Right lobe of liver (tissue), 6 donors: Measurements from ENCODE around the gene SLC28A3. TPM values are rescaled to one million over a fixed set of nuclear protein-coding genes. Genes with fewer than 3 reads are reported as not detected.
A peak's percentile ranks its signal among the peaks of the same experiment; 100 is the strongest.

ENCODE experiments used
- ATAC-seq, 4 donors: fragments of 200-7000 bp; cut with Tn5 transposase; one replicate each; pipeline ENCODE4 v1.9.1; 2020; ENCODE audit warnings: mild to moderate bottlenecking in 4 of 4, moderate library complexity in 4 of 4
- DNase-seq, 3 donors: peaks; one replicate each; pipeline ENCODE4 v3.0.0-alpha.2; 2020
- H3K27ac ChIP-seq, 3 donors: fragments of 200-600 bp; one replicate each; pipeline ENCODE4 v1.8.0; 2022
- H3K27me3 ChIP-seq, 2 donors: fragments of 200-600 bp; one replicate each; pipeline ENCODE4 v1.8.0; 2022
- H3K36me3 ChIP-seq, 4 donors: fragments of 200-600 bp; sonication (generic) in 1 of 4; one replicate each; pipeline versions ENCODE4 v1.5.1 to v1.8.0; 2017 to 2022; ENCODE audit warnings: control low read depth in 1 of 4
- H3K4me1 ChIP-seq, 4 donors: fragments of 200-600 bp; sonication (generic) in 1 of 4; one replicate each; pipeline versions ENCODE4 v1.5.1 to v1.8.0; 2017 to 2022; ENCODE audit warnings: control low read depth in 1 of 4
- H3K4me3 ChIP-seq, 3 donors: fragments of 200-600 bp; one replicate each; pipeline ENCODE4 v1.8.0; 2022
- H3K9me3 ChIP-seq, 4 donors: fragments of 200-600 bp; sonication (generic) in 1 of 4; one replicate each; pipeline versions ENCODE4 v1.5.1 to v1.8.0; 2017 to 2022; ENCODE audit warnings: control low read depth in 1 of 4
- POLR2A ChIP-seq: fragments of 450-650 bp; IDR thresholded peaks from one replicate; pipeline ENCODE4 v1.6.1; 2017; ENCODE audit warnings: antibody characterized with exemption, mild to moderate bottlenecking
- WGBS: methylation state at CpG from one replicate; pipeline ENCODE4 v1.1.6; 2018; ENCODE audit warnings: low coverage, low lambda C conversion rate; ENCODE audit not compliant: insufficient coverage; ENCODE audit errors: missing lambda C conversion rate; 5-methylcytosine and 5-hydroxymethylcytosine counted together
- intact Hi-C, 2 donors: fragments of 100-400 bp; cut with DNase I; formaldehyde crosslinking; loops; one replicate each; pipeline versions ENCODE4 v1.11.2 to v1.14.1; 2022
- total RNA-seq, 6 experiments: library from RNA; depleted of rRNA in 2 of 6; stranded (reverse); fragments of >200 nt in 2 of 6; fragmentation: NEBNext Ultra II Directional in 3 of 6; extraction: Animal tissue kit (Norgen Biotek cat#: 25700) in 3 of 6; gene quantifications; one replicate each; pipeline versions ENCODE4 v1.1.0 to v1.2.4, GENCODE V29; 2016 to 2023
- TF ChIP-seq, protein P1 (sequence below), 4 donors: fragments of 200-600 bp in 3 of 4; fragments of 450-650 bp in 1 of 4; IDR thresholded peaks; one replicate each; pipeline versions ENCODE4 v1.5.1 to v1.8.0; 2016 to 2022; ENCODE audit warnings: antibody characterized with exemption in 4 of 4, mild to moderate bottlenecking in 2 of 4
- donor health status: DM: no; HTN: yes; CAD: no.
- donor health status: DM: no; HTN: no; CAD: no.
- donor health status: DM: no; HTN: no; CAD: no.
- donor health status: DM: no; HTN: yes; CAD: no.
- donor health status: DM: no; HTN: yes; CAD: no.

Gene SLC28A3
- total RNA-seq, 6 experiments from 2014 or later, result 0.07 to 0.16 (median 0.12) TPM

DNA sequence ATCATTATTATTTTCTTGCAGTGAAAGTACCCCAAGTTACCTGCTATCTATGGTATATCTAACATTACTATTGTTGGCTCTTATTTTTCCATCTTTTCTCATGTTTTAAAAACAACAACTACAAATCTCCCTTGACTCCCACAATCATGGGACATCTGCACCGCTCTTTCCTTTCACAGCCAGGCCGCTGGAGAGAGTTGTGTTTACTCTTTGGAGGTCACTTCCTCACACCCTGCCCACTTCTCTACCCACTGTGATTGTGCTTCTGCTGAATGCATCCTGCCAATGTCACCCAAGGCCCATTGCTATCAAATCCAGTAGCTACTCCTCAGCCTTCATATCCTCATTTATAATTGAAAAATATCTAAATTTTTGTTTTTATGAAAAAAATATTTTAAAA is 29.7 kb downstream of the SLC28A3 start:
- TF ChIP-seq POLR2A, result no peak
- TF ChIP-seq, protein P1, sequence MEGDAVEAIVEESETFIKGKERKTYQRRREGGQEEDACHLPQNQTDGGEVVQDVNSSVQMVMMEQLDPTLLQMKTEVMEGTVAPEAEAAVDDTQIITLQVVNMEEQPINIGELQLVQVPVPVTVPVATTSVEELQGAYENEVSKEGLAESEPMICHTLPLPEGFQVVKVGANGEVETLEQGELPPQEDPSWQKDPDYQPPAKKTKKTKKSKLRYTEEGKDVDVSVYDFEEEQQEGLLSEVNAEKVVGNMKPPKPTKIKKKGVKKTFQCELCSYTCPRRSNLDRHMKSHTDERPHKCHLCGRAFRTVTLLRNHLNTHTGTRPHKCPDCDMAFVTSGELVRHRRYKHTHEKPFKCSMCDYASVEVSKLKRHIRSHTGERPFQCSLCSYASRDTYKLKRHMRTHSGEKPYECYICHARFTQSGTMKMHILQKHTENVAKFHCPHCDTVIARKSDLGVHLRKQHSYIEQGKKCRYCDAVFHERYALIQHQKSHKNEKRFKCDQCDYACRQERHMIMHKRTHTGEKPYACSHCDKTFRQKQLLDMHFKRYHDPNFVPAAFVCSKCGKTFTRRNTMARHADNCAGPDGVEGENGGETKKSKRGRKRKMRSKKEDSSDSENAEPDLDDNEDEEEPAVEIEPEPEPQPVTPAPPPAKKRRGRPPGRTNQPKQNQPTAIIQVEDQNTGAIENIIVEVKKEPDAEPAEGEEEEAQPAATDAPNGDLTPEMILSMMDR (IDR thresholded peaks at IDR 0.05), result no peak
- H3K9me3 ChIP-seq, result no peaks in the 10 kb centered on the region
- no peak for ATAC-seq
- 27% methylated on average over 2 of the region's 2 CpGs for WGBS
- no peak overlapping the region for H3K27ac ChIP-seq
- H3K27me3 ChIP-seq, result no peaks in the 10 kb centered on the region
- no peaks in the 10 kb centered on the region for H3K36me3 ChIP-seq
- no peak for DNase-seq
- intact Hi-C loops, result no loop called here
- no peaks in the 10 kb centered on the region for H3K4me1 ChIP-seq
- H3K4me3 ChIP-seq, result no peak overlapping the region

DNA sequence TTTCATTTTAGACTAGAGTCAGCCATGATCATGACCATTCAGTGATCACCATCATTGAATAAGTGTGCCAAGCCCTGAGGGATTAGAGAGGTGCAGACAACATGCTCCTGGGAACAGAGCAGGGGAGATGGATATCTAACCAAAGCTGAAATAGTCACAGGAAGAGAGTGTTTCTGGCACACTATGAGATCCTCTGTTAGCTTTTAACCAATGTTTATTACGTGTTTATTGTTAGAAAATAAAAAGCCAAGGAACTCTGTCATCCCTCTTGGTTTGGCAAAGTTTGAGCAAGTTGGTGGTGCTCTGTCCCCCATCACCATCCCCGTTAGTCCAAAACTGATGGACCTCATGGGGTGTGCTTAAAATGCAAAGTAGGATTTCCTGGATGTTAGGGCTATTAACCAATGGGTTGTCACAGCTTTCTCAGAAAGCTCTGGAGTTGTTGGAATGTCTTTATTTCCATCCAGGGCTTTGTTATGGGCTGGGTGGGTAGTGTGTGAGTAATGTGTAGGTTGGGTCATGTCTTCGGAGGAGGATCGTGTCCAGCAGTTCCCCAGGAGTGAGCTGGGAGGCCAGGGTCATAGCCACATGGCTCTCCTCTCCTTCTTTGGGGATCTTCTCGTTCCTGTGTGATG is 34.9 kb downstream of the SLC28A3 start:
- Histone ChIP-seq H3K27me3 (no peaks in the 10 kb centered on the region), H3K4me3 (no peak overlapping the region), H3K27ac (no peak overlapping the region), H3K36me3 (no peaks in the 10 kb centered on the region), H3K9me3 (no peaks in the 10 kb centered on the region), H3K4me1 (no peaks in the 10 kb centered on the region)
- intact Hi-C loops, result no loop called here
- ATAC-seq, result no peak
- no peak for TF ChIP-seq POLR2A
- TF ChIP-seq, protein P1 (IDR thresholded peaks at IDR 0.05), result no peak
- DNase-seq, result no peak
- WGBS, result 52% methylated on average over 3 of the region's 5 CpGs

DNA sequence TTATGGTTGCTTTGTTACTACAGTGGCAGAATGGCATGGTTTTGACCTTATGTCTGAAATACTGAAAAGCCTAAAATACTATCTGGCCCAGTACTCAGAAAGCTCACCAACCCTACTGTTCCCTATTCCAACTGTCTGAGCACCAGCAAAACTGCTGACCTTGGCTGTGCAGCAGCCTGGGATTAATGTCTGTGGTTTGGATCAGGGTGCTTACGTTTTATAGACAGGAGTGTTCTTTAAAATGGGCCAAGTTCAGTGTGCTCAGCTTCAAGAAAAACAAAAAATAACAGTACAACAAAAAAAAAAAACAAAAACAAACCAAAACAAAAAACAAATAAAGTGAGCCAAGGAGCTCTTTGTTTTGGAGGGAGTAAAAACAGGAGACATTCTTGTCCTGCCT is 36.4 kb downstream of the SLC28A3 start:
- intact Hi-C loops, result no loop called here
- Histone ChIP-seq H3K27ac (no peak overlapping the region), H3K4me1 (no peaks in the 10 kb centered on the region), H3K4me3 (no peak overlapping the region), H3K27me3 (no peaks in the 10 kb centered on the region), H3K9me3 (no peaks in the 10 kb centered on the region), H3K36me3 (no peaks in the 10 kb centered on the region)
- DNase-seq (no peak), ATAC-seq (no peak)
- TF ChIP-seq, protein P1 (IDR thresholded peaks at IDR 0.05), result no peak
- TF ChIP-seq POLR2A, result no peak
- WGBS, result 36% methylated on average over 1 of the region's 1 CpG

DNA sequence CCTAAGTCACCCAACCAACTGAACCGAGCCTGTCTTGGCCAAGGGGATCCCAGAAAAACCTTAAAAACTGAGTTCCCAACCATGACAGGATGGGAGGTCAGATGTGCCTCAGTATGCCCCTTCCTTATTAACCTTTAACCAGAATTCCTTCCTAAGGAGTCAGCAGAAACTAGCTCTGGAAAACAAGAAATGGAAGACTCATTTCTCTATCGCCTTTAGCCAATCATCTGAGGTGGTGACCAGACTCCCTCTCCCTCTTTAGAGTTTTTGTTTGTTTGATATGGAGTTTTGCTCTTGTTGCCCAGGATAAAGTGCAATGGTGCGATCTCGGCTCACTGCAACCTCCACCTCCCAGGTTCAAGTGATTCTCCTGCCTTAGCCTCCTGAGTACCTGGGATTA is 37.5 kb downstream of the SLC28A3 start:
- 72% methylated on average over 3 of the region's 4 CpGs for WGBS
- ATAC-seq, result no peak
- TF ChIP-seq POLR2A, result no peak
- TF ChIP-seq, protein P1 (IDR thresholded peaks at IDR 0.05), result no peak

DNA sequence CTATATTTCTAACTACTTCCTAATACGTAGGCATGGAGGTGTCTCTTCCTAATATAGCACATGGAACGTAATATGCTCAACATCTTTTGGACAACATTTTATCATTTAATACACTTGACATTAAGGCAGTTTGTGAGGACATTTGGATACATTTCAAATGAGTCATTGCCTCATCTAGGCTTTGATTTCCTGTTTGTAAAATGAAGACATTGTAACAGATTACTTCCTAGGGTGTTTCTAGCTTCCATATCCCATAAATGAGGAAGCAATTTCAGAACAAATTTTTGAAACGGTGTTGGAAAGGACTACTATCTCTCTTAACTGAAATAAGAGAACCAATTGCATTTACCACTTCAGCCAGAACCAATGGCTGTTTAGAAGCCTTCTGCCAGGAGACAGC is 38.7 kb downstream of the SLC28A3 start:
- no peak overlapping the region for H3K27ac ChIP-seq
- WGBS, result 33% methylated on average over 3 of the region's 3 CpGs

More for the DNA sequence above, 37.5 kb downstream of the SLC28A3 start:
- Histone ChIP-seq H3K4me1 (no peaks in the 10 kb centered on the region), H3K27me3 (no peaks in the 10 kb centered on the region), H3K9me3 (no peaks in the 10 kb centered on the region), H3K27ac (no peak overlapping the region), H3K36me3 (no peaks in the 10 kb centered on the region), H3K4me3 (no peak overlapping the region)
- no peak for DNase-seq
- intact Hi-C loops, result no loop called here

More for the DNA sequence above, 38.7 kb downstream of the SLC28A3 start:
- intact Hi-C loops, result no loop called here
- Histone ChIP-seq H3K4me3 (no peak overlapping the region), H3K4me1 (no peaks in the 10 kb centered on the region), H3K36me3 (no peaks in the 10 kb centered on the region), H3K27me3 (no peaks in the 10 kb centered on the region), H3K9me3 (no peaks in the 10 kb centered on the region)
- DNase-seq (no peak), ATAC-seq (peak in 1 of 4 donors; percentile 65)
- TF ChIP-seq POLR2A, result no peak
- TF ChIP-seq, protein P1 (IDR thresholded peaks at IDR 0.05), result no peak
